ENCODE measurements around the gene CCDC141. TPM values are rescaled to one million over a fixed set of nuclear protein-coding genes. Genes with fewer than 3 reads are reported as not detected.

Gene CCDC141
- total RNA-seq, 2 experiments from 2014 or later, result 2.6 to 4.3 TPM

GRCh38 chr2:178927173-178927572 lies 122.8 kb downstream of the CCDC141 start:
- CTCF ChIA-PET, result interaction anchor here (0.6 to 1.4 kb wide), 4 partner anchors 13 to 64 kb away, joined by 3 to 5 read pairs (median 3); no protein-coding TSS in a partner anchor
- peaks cover 2% of the 10 kb centered on the region for H3K9me3 Mint-ChIP-seq (ENCODE audit: low read depth)
- H3K4me1 Mint-ChIP-seq, result no peaks in the 10 kb centered on the region
- intact Hi-C loops (cut with DNase I, micrococcal nuclease), result no loop called here
- DNase-seq (no peak), ATAC-seq (no peak)
- POLR2A ChIA-PET, result interaction anchor here (0.7 kb wide), 1 partner anchor 240 kb away, joined by 3 read pairs; no protein-coding TSS in a partner anchor
- no peak overlapping the region for H3K27ac Mint-ChIP-seq
- H3K27me3 Mint-ChIP-seq, result no peaks in the 10 kb centered on the region
- no peak overlapping the region for H3K4me3 Mint-ChIP-seq
- H3K36me3 Mint-ChIP-seq (ENCODE audit: low read depth), result peaks cover 11% of the 10 kb centered on the region

- ATAC-seq, result no peak
- Mint-ChIP-seq H3K27ac (no peak overlapping the region), H3K4me3 (no peak overlapping the region), H3K27me3 (no peaks in the 10 kb centered on the region), H3K36me3 (ENCODE audit: low read depth) (peaks cover 3% of the 10 kb centered on the region), H3K9me3 (ENCODE audit: low read depth) (no peaks in the 10 kb centered on the region), H3K4me1 (no peaks in the 10 kb centered on the region)
- CTCF ChIA-PET, result no interaction called here
- POLR2A ChIA-PET, result no interaction called here
- intact Hi-C loops (cut with DNase I, micrococcal nuclease), result no loop called here
- no peak for DNase-seq
Measured at GRCh38 chr2:178924817-178925216, 125.1 kb downstream of the CCDC141 start.

- peaks cover 3% of the 10 kb centered on the region for H3K36me3 Mint-ChIP-seq (ENCODE audit: low read depth)
- ATAC-seq, result no peak
- H3K27me3 Mint-ChIP-seq, result no peaks in the 10 kb centered on the region
- H3K4me1 Mint-ChIP-seq, result no peaks in the 10 kb centered on the region
- POLR2A ChIA-PET, result no interaction called here
- no peak overlapping the region for H3K4me3 Mint-ChIP-seq
- DNase-seq, result no peak
- no peak overlapping the region for H3K27ac Mint-ChIP-seq
- H3K9me3 Mint-ChIP-seq (ENCODE audit: low read depth), result no peaks in the 10 kb centered on the region
- CTCF ChIA-PET, result interaction anchor here (0.5 to 1.0 kb wide), 3 partner anchors 8 to 287 kb away, joined by 3 to 4 read pairs (median 4); no protein-coding TSS in a partner anchor
- intact Hi-C loops (cut with DNase I, micrococcal nuclease), result no loop called here
Measured at GRCh38 chr2:178923546-178923945, 126.4 kb downstream of the CCDC141 start.

- CTCF ChIA-PET, result interaction anchor here (0.7 kb wide), 1 partner anchor 1183 kb away, joined by 3 read pairs; no protein-coding TSS in a partner anchor
- ATAC-seq (no peak), DNase-seq (no peak)
- no peak overlapping the region for H3K27ac Mint-ChIP-seq
- H3K27me3 Mint-ChIP-seq, result no peaks in the 10 kb centered on the region
- intact Hi-C loops (cut with DNase I, micrococcal nuclease), result no loop called here
- POLR2A ChIA-PET, result interaction anchor here (0.7 kb wide), 1 partner anchor 125 kb away, joined by 5 read pairs; no protein-coding TSS in a partner anchor
- H3K4me3 Mint-ChIP-seq, result no peak overlapping the region
- H3K36me3 Mint-ChIP-seq (ENCODE audit: low read depth), result peaks cover 3% of the 10 kb centered on the region
- H3K9me3 Mint-ChIP-seq (ENCODE audit: low read depth), result no peaks in the 10 kb centered on the region
- H3K4me1 Mint-ChIP-seq, result no peaks in the 10 kb centered on the region
Measured at GRCh38 chr2:178920916-178921513, 128.9 kb downstream of the CCDC141 start.

- ATAC-seq (no peak), DNase-seq (no peak)
- no peak overlapping the region for H3K4me3 Mint-ChIP-seq
- CTCF ChIA-PET, result interaction anchor here (0.7 kb wide), 1 partner anchor 27 kb away, joined by 3 read pairs; no protein-coding TSS in a partner anchor
- no peaks in the 10 kb centered on the region for H3K36me3 Mint-ChIP-seq (ENCODE audit: low read depth)
- peaks cover 5% of the 10 kb centered on the region for H3K4me1 Mint-ChIP-seq
- no peaks in the 10 kb centered on the region for H3K9me3 Mint-ChIP-seq (ENCODE audit: low read depth)
- POLR2A ChIA-PET, result no interaction called here
- intact Hi-C loops (cut with DNase I, micrococcal nuclease), result loop anchor here in 1 of 2 experiments (10.0 kb wide), 1 partner anchor 443 kb away; the partner anchor contains the start of gene FKBP7
- no peak overlapping the region for H3K27ac Mint-ChIP-seq
- no peaks in the 10 kb centered on the region for H3K27me3 Mint-ChIP-seq
Measured at GRCh38 chr2:178917555-178917954, 132.4 kb downstream of the CCDC141 start.

- Mint-ChIP-seq H3K4me3 (no peak overlapping the region), H3K27me3 (no peaks in the 10 kb centered on the region), H3K36me3 (ENCODE audit: low read depth) (no peaks in the 10 kb centered on the region), H3K27ac (no peak overlapping the region), H3K4me1 (peaks cover 7% of the 10 kb centered on the region), H3K9me3 (ENCODE audit: low read depth) (no peaks in the 10 kb centered on the region)
- ATAC-seq (no peak), DNase-seq (no peak)
- ChIA-PET CTCF (interaction anchor here (0.7 to 9.1 kb wide), 13 partner anchors 8 to 214 kb away, joined by 3 to 47 read pairs (median 4); no protein-coding TSS in a partner anchor), POLR2A (no interaction called here)
- intact Hi-C loops (cut with DNase I, micrococcal nuclease), result loop anchor here in 1 of 2 experiments (10.0 kb wide), 1 partner anchor 441 kb away; the partner anchor contains the start of gene FKBP7
Measured at GRCh38 chr2:178915423-178916173, 134.3 kb downstream of the CCDC141 start.

GRCh38 chr2:178914259-178914849 lies 135.6 kb downstream of the CCDC141 start:
- peak; percentile 87 for DNase-seq
- no peaks in the 10 kb centered on the region for H3K9me3 Mint-ChIP-seq (ENCODE audit: low read depth)
- no peaks in the 10 kb centered on the region for H3K27me3 Mint-ChIP-seq
- no peak overlapping the region for H3K27ac Mint-ChIP-seq
- no peak overlapping the region for H3K4me3 Mint-ChIP-seq
- peaks cover 7% of the 10 kb centered on the region for H3K4me1 Mint-ChIP-seq
- peak; percentile 85 for ATAC-seq
- no peaks in the 10 kb centered on the region for H3K36me3 Mint-ChIP-seq (ENCODE audit: low read depth)
- intact Hi-C loops (cut with DNase I, micrococcal nuclease), result loop anchor here (1.0 to 10.0 kb wide), 7 partner anchors 23 to 517 kb away; partner anchors contain the start of gene FKBP7 (in 1 of the 2)
- POLR2A ChIA-PET, result no interaction called here
- CTCF ChIA-PET, result interaction anchor here (1.0 to 9.1 kb wide), 10 partner anchors 10 to 154 kb away, joined by 3 to 47 read pairs (median 4); no protein-coding TSS in a partner anchor

- intact Hi-C loops (cut with DNase I, micrococcal nuclease), result loop anchor here in 1 of 2 experiments (5.0 to 10.0 kb wide), 3 partner anchors 214 to 516 kb away; partner anchors contain the start of gene FKBP7
- ChIA-PET CTCF (interaction anchor here (0.7 to 9.1 kb wide), 11 partner anchors 8 to 217 kb away, joined by 3 to 47 read pairs (median 5); no protein-coding TSS in a partner anchor), POLR2A (no interaction called here)
- H3K36me3 Mint-ChIP-seq (ENCODE audit: low read depth), result no peaks in the 10 kb centered on the region
- no peak overlapping the region for H3K27ac Mint-ChIP-seq
- no peaks in the 10 kb centered on the region for H3K9me3 Mint-ChIP-seq (ENCODE audit: low read depth)
- peaks cover 7% of the 10 kb centered on the region for H3K4me1 Mint-ChIP-seq
- no peak for DNase-seq
- H3K27me3 Mint-ChIP-seq, result no peaks in the 10 kb centered on the region
- no peak for ATAC-seq
- no peak overlapping the region for H3K4me3 Mint-ChIP-seq
Measured at GRCh38 chr2:178913049-178913441, 136.9 kb downstream of the CCDC141 start.

- peak; percentile 82 for ATAC-seq
- CTCF ChIA-PET, result interaction anchor here (1.6 to 9.1 kb wide), 4 partner anchors 8 to 149 kb away, joined by 5 to 47 read pairs (median 12); no protein-coding TSS in a partner anchor
- H3K27me3 Mint-ChIP-seq, result no peaks in the 10 kb centered on the region
- intact Hi-C loops (cut with DNase I, micrococcal nuclease), result loop anchor here in 1 of 2 experiments (5.0 to 10.0 kb wide), 3 partner anchors 215 to 515 kb away; partner anchors contain the start of gene FKBP7
- no peak for DNase-seq
- H3K27ac Mint-ChIP-seq, result no peak overlapping the region
- H3K36me3 Mint-ChIP-seq (ENCODE audit: low read depth), result no peaks in the 10 kb centered on the region
- no peak overlapping the region for H3K4me3 Mint-ChIP-seq
- peaks cover 7% of the 10 kb centered on the region for H3K4me1 Mint-ChIP-seq
- POLR2A ChIA-PET, result no interaction called here
- H3K9me3 Mint-ChIP-seq (ENCODE audit: low read depth), result no peaks in the 10 kb centered on the region
Measured at GRCh38 chr2:178912416-178913048, 137.4 kb downstream of the CCDC141 start.

GRCh38 chr2:178911039-178911438 lies 138.9 kb downstream of the CCDC141 start:
- POLR2A ChIA-PET, result no interaction called here
- H3K4me1 Mint-ChIP-seq, result peaks cover 7% of the 10 kb centered on the region
- H3K36me3 Mint-ChIP-seq (ENCODE audit: low read depth), result no peaks in the 10 kb centered on the region
- H3K27ac Mint-ChIP-seq, result no peak overlapping the region
- intact Hi-C loops (cut with DNase I, micrococcal nuclease), result loop anchor here in 1 of 2 experiments (5.0 to 10.0 kb wide), 3 partner anchors 216 to 514 kb away; partner anchors contain the start of gene FKBP7
- DNase-seq (no peak), ATAC-seq (no peak)
- H3K9me3 Mint-ChIP-seq (ENCODE audit: low read depth), result no peaks in the 10 kb centered on the region
- H3K4me3 Mint-ChIP-seq, result no peak overlapping the region
- H3K27me3 Mint-ChIP-seq, result no peaks in the 10 kb centered on the region
- CTCF ChIA-PET, result interaction anchor here (0.9 to 9.1 kb wide), 7 partner anchors 9 to 195 kb away, joined by 3 to 47 read pairs (median 7); no protein-coding TSS in a partner anchor
